GM19240 (cell line): Measurements from ENCODE around the gene MAZ.

Experiments
- DNase-seq: peaks from one replicate; pipeline ENCODE4 v3.0.0; 2011; ENCODE audit warnings: low spot score; ENCODE audit not compliant: insufficient read length

MAZ gene

GRCh38 chr16:29809031-29809747 is 2.9 kb downstream of the MAZ start:
- DNase-seq = no peak

DNA sequence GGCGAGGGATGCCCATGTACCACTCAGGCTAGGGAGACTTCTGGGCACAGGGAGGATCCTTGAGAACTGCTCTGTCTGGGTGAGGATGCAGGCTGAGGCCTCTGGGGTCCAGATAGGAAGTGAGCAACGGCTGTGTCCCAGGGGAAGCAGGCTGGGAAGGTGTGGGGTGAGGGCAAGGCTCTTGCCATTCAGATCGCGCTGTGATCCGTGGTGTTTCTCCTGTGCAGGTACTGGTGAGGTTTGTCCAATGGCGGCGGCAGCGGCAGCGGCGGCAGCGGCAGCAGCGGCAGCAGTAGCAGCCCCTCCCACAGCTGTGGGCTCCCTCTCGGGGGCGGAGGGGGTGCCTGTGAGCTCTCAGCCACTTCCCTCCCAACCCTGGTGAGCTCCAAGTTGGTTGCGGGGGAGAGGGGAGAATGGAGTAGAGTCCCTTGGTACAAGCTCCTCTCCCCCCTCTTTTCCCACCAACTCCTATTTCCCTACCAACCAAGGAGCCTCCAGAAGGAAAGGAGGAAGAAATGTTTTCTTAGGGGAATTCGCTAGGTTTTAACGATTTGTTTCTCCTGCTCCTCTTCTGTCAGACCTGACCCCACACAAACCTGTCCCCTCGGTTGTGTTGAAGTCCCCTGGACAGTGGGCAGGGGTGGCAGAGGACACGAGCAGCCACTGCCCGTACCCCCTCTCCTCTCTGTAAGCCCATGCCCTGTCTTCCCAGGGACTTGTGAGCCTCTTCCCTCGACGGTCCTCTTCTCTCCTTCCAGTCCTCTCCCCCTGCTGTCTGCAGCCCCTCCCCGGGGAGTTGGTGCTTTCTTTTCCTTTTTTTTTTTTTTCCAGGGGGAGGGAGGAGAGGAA is 3.7 kb downstream of the MAZ start:
- no peak for DNase-seq

- DNase-seq = no peak
Measured at GRCh38 chr16:29810699-29811169, 4.4 kb downstream of the MAZ start.

- DNase-seq = no peak
Measured at GRCh38 chr16:29811170-29811895, 5.0 kb downstream of the MAZ start.

DNA sequence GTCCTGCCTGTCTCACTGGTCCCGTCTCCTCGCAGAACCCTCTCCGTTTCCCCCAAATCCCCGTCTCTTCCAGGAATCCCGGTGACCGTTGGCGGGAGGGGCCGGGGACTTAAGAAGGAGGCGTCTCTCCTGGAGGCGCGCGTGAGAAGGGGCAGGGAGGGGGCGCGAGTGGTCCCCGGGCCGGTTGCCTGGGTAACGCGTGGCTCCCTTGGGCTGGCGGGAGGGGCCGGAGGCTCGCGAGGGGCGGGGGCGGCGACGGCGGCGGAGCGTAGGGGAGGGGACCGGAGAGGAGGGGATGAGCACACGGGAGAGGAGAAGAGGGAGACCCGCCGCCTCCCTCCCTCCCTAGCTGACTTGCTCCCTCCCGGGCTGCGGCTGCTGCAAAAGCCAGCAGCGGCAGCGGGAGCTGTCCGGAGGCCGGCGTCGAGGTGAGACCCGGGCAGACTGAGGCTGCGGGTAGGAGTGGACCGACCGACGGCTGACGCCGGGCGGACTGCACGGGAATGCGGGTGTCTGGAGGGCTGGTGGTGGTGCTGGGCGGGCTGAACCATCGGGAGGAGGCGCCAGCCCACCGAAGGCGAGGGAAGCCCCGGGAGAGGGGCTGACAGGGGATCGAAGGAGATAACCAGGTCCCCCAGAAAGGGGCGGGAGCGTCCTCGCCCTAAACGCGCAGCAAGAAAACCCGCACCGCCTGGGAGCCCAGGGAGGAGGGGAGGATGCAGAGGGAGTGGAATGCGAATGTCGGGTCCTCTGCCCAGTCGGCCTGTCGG is 5.8 kb downstream of the MAZ start, which contains the start of gene PRRT2:
Gene PRRT2, plus strand, starts transcription at position 298 of the 770 bp plus-strand sequence. CDS start 862 bp downstream, outside the sequence.
- no peak for DNase-seq

DNA sequence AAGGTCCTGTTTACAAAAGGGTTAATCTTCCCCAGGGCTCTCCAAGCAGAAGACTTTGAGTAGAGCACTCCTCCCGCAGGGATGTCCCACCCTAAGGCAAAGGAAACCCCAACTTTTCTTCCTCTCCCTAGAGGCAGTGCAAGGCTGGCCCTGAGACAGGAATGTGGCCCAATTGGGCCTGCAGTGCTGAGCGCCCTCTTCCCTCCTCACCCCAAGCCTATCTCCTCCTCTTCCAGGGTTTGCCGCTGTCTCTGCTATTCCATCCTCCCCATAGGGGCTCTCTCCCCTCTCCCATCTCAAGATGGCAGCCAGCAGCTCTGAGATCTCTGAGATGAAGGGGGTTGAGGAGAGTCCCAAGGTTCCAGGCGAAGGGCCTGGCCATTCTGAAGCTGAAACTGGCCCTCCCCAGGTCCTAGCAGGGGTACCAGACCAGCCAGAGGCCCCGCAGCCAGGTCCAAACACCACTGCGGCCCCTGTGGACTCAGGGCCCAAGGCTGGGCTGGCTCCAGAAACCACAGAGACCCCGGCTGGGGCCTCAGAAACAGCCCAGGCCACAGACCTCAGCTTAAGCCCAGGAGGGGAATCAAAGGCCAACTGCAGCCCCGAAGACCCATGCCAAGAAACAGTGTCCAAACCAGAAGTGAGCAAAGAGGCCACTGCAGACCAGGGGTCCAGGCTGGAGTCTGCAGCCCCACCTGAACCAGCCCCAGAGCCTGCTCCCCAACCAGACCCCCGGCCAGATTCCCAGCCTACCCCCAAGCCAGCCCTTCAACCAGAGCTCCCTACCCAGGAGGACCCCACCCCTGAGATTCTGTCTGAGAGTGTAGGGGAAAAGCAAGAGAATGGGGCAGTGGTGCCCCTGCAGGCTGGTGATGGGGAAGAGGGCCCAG is 6.7 kb downstream of the MAZ start:
- DNase-seq = no peak

GRCh38 chr16:29813644-29814562 is 7.6 kb downstream of the MAZ start:
- no peak for DNase-seq

DNA sequence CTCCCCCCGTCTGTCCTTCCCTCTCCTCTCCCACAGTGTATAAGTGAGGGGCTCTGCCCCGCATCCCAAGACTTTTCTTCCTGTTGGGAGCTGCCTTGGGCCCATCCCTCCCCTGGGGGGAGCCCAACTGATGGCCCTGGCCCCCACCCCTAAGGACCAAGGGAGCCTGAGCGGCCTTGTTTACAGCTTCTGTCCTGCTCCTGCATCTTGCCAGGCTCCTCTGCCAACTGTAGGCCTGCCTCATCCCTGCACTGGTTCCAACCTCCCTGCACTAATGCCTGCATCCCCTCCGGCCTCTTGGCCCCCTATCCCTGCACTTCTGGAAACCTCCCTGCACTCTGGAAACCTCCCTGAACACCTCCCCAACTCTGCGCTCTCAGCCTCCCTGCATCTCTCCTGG is 8.3 kb downstream of the MAZ start:
- DNase-seq = no peak

DNA sequence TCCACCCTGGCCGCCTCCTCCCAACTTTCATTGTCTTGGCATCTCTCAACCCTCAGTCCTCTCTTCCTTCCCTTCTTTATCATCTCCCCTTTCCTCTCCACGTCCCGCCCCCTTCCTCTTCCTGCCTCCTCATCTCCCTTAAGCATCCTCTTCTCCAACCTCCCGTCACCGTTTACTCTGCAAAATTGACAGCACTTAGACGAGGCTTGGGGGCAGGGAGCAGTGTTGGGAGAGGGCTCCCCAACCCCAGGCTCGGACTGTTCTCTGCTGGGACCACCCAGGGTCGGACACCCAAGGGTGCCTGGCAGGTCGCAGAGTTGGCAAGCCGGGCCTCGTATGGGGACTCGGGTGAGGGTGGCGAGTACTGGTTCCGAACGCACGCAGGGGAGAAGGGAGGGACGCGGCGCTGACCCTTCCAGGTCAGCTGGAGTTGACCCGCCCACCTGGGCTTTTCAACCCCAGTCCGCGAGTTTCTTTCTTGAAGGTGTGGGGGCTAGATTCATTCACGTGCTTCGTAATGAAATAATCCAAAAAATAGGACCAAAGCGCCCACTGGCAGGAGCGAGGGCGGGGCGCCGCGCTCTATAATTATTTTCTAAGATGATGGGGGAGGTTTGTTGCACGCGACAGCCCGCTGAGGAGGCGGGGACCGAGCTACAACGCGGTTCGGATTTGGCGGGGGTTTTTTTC is 8.8 kb downstream of the MAZ start:
- no peak for DNase-seq

DNA sequence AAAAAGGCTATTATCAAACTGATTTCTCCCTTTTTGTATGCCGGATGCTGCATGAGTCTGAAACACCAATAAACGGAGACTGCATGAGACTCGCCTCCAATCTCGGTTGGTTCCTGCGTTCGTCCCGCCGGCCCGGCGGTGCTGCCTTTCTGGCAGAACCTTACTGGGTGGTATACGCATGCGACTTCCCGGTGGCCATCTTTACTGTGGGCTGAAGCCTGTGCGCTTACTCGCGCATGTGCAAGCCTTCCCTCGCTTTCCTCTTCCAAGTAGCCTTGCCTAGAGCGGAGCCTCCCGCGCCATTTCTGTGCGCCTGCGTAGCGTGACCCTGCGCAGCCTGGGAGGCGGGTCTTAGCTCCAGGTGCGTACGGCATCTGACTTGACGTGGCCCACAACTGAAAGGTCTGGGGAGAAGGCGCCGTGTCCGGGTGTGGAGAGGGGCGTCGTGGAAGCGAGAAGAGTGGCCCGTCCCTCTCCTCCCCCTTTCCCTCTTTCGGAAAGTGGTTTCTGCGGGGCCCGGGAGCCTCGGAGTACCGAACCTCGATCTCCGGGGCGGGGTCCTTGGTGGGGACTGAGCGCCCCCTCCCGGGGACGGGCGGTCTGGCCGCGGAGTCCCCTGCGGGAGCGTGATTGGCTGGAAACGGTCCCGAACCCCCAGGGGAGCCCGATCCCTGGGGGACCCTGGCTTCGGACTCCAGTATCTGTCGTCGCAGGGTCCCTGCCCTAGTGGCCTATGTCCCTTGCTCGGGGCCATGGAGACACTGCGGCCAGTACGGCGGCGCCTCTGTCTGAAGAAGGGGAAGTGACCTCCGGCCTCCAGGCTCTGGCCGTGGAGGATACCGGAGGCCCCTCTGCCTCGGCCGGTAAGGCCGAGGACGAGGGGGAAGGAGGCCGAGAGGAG is 9.7 kb downstream of the MAZ start, which contains the start of gene PAGR1:
Gene PAGR1, plus strand, starts transcription at position 360 of the 901 bp plus-strand sequence. Its CDS starts 374 bp downstream, at position 734.
- peak; percentile 89 for DNase-seq

- no peak for DNase-seq
Measured at GRCh38 chr16:29816694-29817441, 10.5 kb downstream of the MAZ start.

- no peak for DNase-seq
Measured at GRCh38 chr16:29818082-29818481, 11.8 kb downstream of the MAZ start.

- no peak for DNase-seq
Measured at GRCh38 chr16:29819506-29819905, 13.2 kb downstream of the MAZ start.

GRCh38 chr16:29820271-29820701 is 14.0 kb downstream of the MAZ start, which contains the start of gene MVP:
TSS of gene MVP (plus strand) at chr16:29820462. CDS start at chr16:29830550, 10,088 bp downstream.
- no peak for DNase-seq

DNA sequence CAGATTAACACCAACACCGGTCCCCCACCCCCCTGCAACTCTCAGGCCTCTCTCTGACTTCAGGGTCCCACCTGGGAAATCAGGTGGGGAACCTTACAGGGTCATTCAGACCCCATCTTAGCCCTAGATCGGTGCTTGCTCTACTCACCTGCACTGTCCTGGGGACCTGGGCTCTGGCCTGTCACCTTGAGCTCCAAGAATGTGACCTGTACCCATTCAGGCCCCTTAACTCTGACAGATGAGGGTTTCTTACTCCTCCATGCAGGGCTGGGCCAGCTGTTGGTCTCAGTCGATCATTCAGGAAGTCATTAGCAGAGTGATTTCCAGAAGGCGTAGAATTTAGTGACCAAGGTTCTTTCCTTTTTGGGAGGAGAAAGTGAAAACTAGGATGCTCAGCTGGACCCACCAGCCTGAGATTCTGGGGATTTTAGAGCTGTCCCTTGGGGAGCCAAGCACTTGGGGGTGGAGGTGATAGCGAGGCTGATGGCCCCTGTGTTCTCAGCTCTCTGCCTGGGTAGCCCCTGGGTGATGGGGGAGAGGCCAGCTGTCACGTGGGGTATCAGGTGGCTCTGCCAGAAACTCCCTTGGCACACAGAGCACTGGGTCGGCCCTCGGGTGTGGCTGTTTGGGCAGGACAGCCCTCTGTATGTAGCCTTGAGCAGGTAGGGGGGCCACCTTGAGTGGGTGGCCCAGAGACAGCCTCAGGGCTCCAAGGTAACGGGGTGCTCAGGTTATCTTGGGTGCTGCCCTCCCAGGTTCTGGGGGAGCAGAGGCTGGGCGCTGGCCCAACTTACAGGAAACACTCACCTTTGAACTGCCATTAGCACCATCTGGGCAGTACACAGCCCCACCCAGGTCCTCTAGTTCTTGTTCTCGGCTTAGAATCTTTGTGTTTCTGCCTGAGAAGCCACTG is 14.7 kb downstream of the MAZ start:
- DNase-seq = no peak
